Heart left ventricle (tissue), 13 donors: ENCODE results near the gene XXYLT1.

ENCODE experiments used
- CTCF ChIP-seq, 12 donors: fragments of 200-600 bp; sonication (generic) in 4 of 12; IDR thresholded peaks; one replicate each; pipeline versions ENCODE4 v1.5.0 to v1.8.0; 2018 to 2022; ENCODE audit warnings: antibody characterized with exemption in 12 of 12, mild to moderate bottlenecking in 5 of 12
- POLR2A ChIP-seq, 2 donors: fragments of 450-650 bp; IDR thresholded peaks; one replicate each; pipeline ENCODE4 v1.6.1; 2017; ENCODE audit warnings: antibody characterized with exemption in 2 of 2, mild to moderate bottlenecking in 2 of 2, moderate library complexity in 2 of 2
- donor health status: ischemic (EF 13 %, LVEDD 7.1; RV severe dilation, severe dysfunction).
- donor health status: DM: no; HTN: yes; CAD: no.
- donor health status: DM: no; HTN: no; CAD: no.
- donor health status: ischemic (EF 25% LVEDD 6.9; RV normal size, moderate dysfunction).
- donor health status: ischemic (EF 25% LVEDD 5.7; RV mildly dilated, moderate dysfunction).
- donor health status: ischemic (EF 35%, LVEDD 5.7; RV mildly dilated, moderate dysfunction).
- donor health status: nonischemic (EF 11% LVEDD 7.7; RV severe dilation, severe dysfunction).
- donor health status: DM: yes; HTN: yes; CAD: no.
- donor health status: PGD.
- donor health status: ischemic (EF 29% LVEDD 5.4; RV normal size, mild dysfunction).
- donor health status: nonischemic (EF 23%, LVEDD 6.1; RV moderate dilation, normal function).

- TF ChIP-seq CTCF (IDR thresholded peaks at IDR 0.05), result no peak
- TF ChIP-seq POLR2A (IDR thresholded peaks at IDR 0.05), result no peak
Measured at GRCh38 chr3:195052939-195053338, 218.0 kb downstream of the XXYLT1 start.
